Cardiac muscle cell (in vitro differentiated cells and primary cell): ENCODE results near the gene MEI4. TPM values are rescaled to one million over a fixed set of nuclear protein-coding genes. Genes with fewer than 3 reads are reported as not detected.

Experiments
- DNase-seq, 2 donors: peaks; one replicate each; pipeline versions ENCODE4 v3.0.0 to v3.0.0-alpha.2; 2010 to 2017; ENCODE audit warnings: low read depth in 1 of 2, low spot score in 1 of 2
- H3K27ac ChIP-seq: fragments of 200-600 bp; sonication (generic); 2 replicates; pipeline ENCODE4 v1.5.1; 2016
- H3K27me3 ChIP-seq: fragments of 200-600 bp; sonication (generic); 2 replicates; pipeline ENCODE4 v1.6.0; 2016; ENCODE audit warnings: control low read depth
- H3K36me3 ChIP-seq: fragments of 200-600 bp; sonication (generic); 2 replicates; pipeline ENCODE4 v1.5.1; 2016; ENCODE audit warnings: control low read depth
- H3K4me1 ChIP-seq: fragments of 200-600 bp; sonication (generic); 2 replicates; pipeline ENCODE4 v1.8.1; 2017; ENCODE audit warnings: low read depth, mild to moderate bottlenecking, mixed run types
- H3K4me3 ChIP-seq: fragments of 200-600 bp; sonication (generic); 2 replicates; pipeline ENCODE4 v1.5.1; 2016; ENCODE audit warnings: mild to moderate bottlenecking
- H3K9me3 ChIP-seq: fragments of 200-600 bp; sonication (generic); 2 replicates; pipeline ENCODE4 v1.5.1; 2017; ENCODE audit warnings: low read depth, mild to moderate bottlenecking, control low read depth
- CTCF ChIP-seq: IDR thresholded peaks from 2 replicates; pipeline ENCODE4 v1.5.1; 2012; ENCODE audit warnings: low read depth, mild to moderate bottlenecking, low read length
- polyA plus RNA-seq: library from polyadenylated mRNA; unstranded; fragments of >200 nt; fragmentation: Nextera tagmentation; extraction: Ambion mirVana; gene quantifications from 2 replicates; pipeline ENCODE4 v1.2.1, GENCODE V29; 2016
- total RNA-seq: library from RNA; depleted of rRNA; stranded (reverse); fragments of >200 nt; gene quantifications from 2 replicates; pipeline ENCODE4 v1.2.3, GENCODE V29; 2016

Gene MEI4
- total and polyA plus RNA-seq, 2 experiments from 2014 or later = 0.15 to 0.36 TPM

DNA sequence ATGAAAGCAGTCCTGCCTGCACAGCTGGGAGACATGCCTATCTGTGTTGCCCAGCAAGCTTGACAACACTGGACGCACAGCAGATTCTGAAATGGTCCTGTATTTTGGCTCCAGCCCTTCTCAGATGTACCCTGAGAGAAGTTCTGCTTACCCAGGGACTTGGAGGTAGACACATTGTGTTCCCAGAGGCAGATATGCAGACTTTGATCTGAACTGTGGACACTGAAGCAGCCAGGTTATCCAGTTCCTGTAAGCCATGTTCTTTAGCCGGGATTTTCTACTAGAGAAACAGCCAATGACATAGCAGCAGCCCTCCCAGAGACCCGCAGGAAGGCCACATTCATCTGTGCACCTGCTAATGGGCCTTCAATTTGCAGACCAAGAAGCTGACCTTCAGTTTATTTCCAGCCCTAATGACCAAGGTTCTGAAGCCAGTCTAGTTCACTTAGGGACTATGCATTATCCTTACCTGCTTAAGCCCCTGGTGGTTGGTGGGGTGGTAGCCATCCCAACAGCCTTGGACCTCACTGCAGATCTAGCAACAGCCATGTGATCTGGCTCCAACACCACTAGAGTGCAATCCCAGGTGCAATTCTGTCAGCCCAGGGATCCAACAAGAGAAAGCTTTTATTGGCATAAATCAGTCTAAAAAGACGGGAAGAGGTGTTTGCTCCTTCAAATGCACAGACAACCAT lies 134.2 kb downstream of the MEI4 start:
- DNase-seq = no peak
- H3K36me3 ChIP-seq = no peaks in the 10 kb centered on the region
- no peak overlapping the region for H3K27ac ChIP-seq
- H3K27me3 ChIP-seq = no peaks in the 10 kb centered on the region
- no peak for TF ChIP-seq CTCF
- no peaks in the 10 kb centered on the region for H3K9me3 ChIP-seq
- no peak overlapping the region for H3K4me3 ChIP-seq
- H3K4me1 ChIP-seq = no peaks in the 10 kb centered on the region

GRCh38 chr6:77796824-77797809 lies 144.3 kb downstream of the MEI4 start:
- Histone ChIP-seq H3K36me3 (no peaks in the 10 kb centered on the region), H3K27ac (no peak overlapping the region), H3K4me1 (no peaks in the 10 kb centered on the region), H3K27me3 (no peaks in the 10 kb centered on the region), H3K9me3 (no peaks in the 10 kb centered on the region), H3K4me3 (no peak overlapping the region)
- TF ChIP-seq CTCF = no peak
- DNase-seq = no peak

DNA sequence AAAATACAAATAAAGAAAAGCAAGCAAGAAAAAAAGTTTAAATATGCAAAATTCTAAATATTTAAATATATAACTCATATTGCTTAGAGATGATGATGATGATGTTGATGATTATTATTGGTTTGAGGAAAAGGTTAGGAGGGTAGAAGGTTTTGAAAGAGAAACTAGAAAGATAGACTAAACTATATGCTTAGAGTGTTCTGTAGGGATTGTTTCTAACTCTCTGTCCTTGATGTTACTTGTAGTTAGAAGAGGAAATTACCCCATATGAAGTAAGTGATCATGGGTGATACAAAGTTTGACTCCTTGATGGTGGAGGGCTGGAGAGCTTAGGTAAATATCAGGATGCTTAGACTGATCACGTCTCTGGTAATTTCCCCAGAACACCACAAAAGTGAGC lies 159.5 kb downstream of the MEI4 start:
- Histone ChIP-seq H3K27me3 (no peaks in the 10 kb centered on the region), H3K4me3 (no peak overlapping the region), H3K9me3 (no peaks in the 10 kb centered on the region), H3K36me3 (no peaks in the 10 kb centered on the region), H3K4me1 (no peaks in the 10 kb centered on the region), H3K27ac (no peak overlapping the region)
- DNase-seq = no peak
- no peak for TF ChIP-seq CTCF

GRCh38 chr6:77813090-77813489 lies 160.3 kb downstream of the MEI4 start:
- Histone ChIP-seq H3K4me3 (no peak overlapping the region), H3K9me3 (no peaks in the 10 kb centered on the region), H3K4me1 (no peaks in the 10 kb centered on the region), H3K36me3 (no peaks in the 10 kb centered on the region), H3K27ac (no peak overlapping the region), H3K27me3 (no peaks in the 10 kb centered on the region)
- DNase-seq = no peak
- TF ChIP-seq CTCF = no peak

DNA sequence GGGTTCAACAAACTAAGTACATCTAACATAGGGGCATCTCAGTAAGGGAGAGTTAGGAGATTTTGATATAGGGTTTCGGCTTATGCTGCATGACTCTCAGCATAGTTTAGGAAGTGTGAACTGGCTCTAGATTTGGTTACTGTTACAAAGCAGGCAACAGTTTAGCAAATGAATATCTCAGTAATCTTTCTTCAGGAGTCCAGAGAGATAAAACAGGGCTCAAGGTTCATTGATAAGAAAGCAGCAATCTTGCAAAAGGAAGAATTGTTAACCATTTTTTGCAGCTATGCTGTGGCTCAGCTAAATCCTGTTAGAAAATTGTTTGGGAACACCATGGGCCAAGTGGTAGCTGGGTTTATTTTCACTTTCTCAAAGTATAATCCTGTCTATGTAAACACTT lies 161.3 kb downstream of the MEI4 start:
- no peak for TF ChIP-seq CTCF
- H3K36me3 ChIP-seq = no peaks in the 10 kb centered on the region
- DNase-seq = no peak
- H3K9me3 ChIP-seq = no peaks in the 10 kb centered on the region
- no peak overlapping the region for H3K27ac ChIP-seq
- H3K27me3 ChIP-seq = no peaks in the 10 kb centered on the region
- H3K4me1 ChIP-seq = no peaks in the 10 kb centered on the region
- H3K4me3 ChIP-seq = no peak overlapping the region
